ENCODE data around the gene SNX7.
A peak's percentile ranks its signal among the peaks of the same experiment; 100 is the strongest.

Gene SNX7

DNA sequence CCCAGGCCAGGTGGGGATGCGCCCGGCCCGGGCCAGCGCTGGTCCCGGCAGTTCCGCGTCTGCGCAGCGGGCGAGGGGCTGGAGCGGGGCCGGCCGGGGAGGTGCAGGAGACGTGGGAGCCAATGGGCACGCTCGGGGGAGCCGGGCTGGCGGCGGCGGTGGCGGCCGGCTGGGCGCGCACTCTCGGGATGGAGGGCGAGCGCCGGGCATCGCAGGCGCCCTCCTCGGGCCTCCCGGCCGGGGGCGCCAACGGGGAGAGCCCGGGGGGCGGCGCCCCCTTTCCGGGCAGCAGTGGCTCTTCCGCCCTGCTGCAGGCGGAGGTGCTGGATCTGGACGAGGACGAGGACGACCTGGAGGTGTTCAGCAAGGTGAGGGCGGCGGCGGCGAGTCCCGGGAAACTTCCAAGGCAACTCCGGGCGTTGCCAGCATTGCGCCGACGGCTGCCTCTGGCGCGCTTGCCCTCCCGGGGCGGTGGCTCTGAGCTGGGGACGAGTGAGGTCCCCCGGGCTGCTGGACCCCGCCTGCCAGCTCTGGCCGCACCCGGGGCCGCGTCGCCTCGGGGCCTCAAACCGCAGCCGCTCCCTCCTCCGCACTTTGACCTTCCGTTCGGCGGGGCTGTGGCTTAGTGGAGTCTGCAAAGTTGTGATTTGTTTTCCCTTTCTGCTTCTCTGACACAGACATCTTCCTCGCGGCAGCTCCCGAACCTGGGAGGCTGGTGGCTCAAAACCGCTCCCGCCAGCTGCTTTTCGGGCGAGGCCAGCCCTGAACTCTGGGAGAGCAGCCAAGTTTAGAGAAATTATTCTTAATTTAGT lies at the start of gene SNX7:
SNX7 (plus strand) TSS at position 178 of the 812 bp plus-strand sequence; CDS start at position 189, 11 bp downstream.
- H3K36me3 Mint-ChIP-seq: no peaks in the 10 kb centered on the region
- DNase-seq (ENCODE audit: low spot score in 2 of 2): no peak
- H3K4me3 Mint-ChIP-seq: peak within 1 kb of the TSS; percentile 72
- peaks cover 13% of the 10 kb centered on the region for H3K4me1 Mint-ChIP-seq
- no peaks in the 10 kb centered on the region for H3K9me3 Mint-ChIP-seq
- ATAC-seq: peak; percentile 61
- H3K27ac Mint-ChIP-seq: no peak within 1 kb of the TSS

- peak; percentile 32 for ATAC-seq
- Mint-ChIP-seq H3K9me3 (peaks cover 11% of the 10 kb centered on the region), H3K36me3 (no peaks in the 10 kb centered on the region), H3K4me3 (no peak overlapping the region), H3K27ac (no peak overlapping the region), H3K4me1 (no peaks in the 10 kb centered on the region)
- DNase-seq (ENCODE audit: low spot score in 2 of 2): no peak
Measured at GRCh38 chr1:98637316-98637715, 24.2 kb upstream of the SNX7 start.

- H3K9me3 Mint-ChIP-seq: peaks cover 11% of the 10 kb centered on the region
- no peaks in the 10 kb centered on the region for H3K36me3 Mint-ChIP-seq
- no peak overlapping the region for H3K27ac Mint-ChIP-seq
- DNase-seq (ENCODE audit: low spot score in 2 of 2) (no peak), ATAC-seq (no peak)
- H3K4me1 Mint-ChIP-seq: no peaks in the 10 kb centered on the region
- no peak overlapping the region for H3K4me3 Mint-ChIP-seq
Measured at GRCh38 chr1:98638185-98638584, 23.3 kb upstream of the SNX7 start.

- no peak overlapping the region for H3K27ac Mint-ChIP-seq
- no peaks in the 10 kb centered on the region for H3K36me3 Mint-ChIP-seq
- peaks cover 7% of the 10 kb centered on the region for H3K9me3 Mint-ChIP-seq
- no peak for ATAC-seq
- no peaks in the 10 kb centered on the region for H3K4me1 Mint-ChIP-seq
- DNase-seq (ENCODE audit: low spot score in 2 of 2): no peak
- H3K4me3 Mint-ChIP-seq: no peak overlapping the region
Measured at GRCh38 chr1:98644510-98644909, 17.0 kb upstream of the SNX7 start.

GRCh38 chr1:98651116-98651632 lies 10.3 kb upstream of the SNX7 start:
- DNase-seq (ENCODE audit: low spot score in 2 of 2): no peak
- peak; percentile 31 for ATAC-seq

GRCh38 chr1:98653123-98653522 lies 8.4 kb upstream of the SNX7 start:
- no peaks in the 10 kb centered on the region for H3K36me3 Mint-ChIP-seq
- DNase-seq (ENCODE audit: low spot score in 2 of 2) (no peak), ATAC-seq (no peak)
- no peak overlapping the region for H3K4me3 Mint-ChIP-seq
- no peaks in the 10 kb centered on the region for H3K9me3 Mint-ChIP-seq
- no peaks in the 10 kb centered on the region for H3K4me1 Mint-ChIP-seq
- H3K27ac Mint-ChIP-seq: no peak overlapping the region

More at GRCh38 chr1:98651116-98651632, 10.3 kb upstream of the SNX7 start:
- H3K4me3 Mint-ChIP-seq: no peak overlapping the region
- no peaks in the 10 kb centered on the region for H3K4me1 Mint-ChIP-seq
- no peaks in the 10 kb centered on the region for H3K36me3 Mint-ChIP-seq
- H3K9me3 Mint-ChIP-seq: no peaks in the 10 kb centered on the region
- no peak overlapping the region for H3K27ac Mint-ChIP-seq

DNA sequence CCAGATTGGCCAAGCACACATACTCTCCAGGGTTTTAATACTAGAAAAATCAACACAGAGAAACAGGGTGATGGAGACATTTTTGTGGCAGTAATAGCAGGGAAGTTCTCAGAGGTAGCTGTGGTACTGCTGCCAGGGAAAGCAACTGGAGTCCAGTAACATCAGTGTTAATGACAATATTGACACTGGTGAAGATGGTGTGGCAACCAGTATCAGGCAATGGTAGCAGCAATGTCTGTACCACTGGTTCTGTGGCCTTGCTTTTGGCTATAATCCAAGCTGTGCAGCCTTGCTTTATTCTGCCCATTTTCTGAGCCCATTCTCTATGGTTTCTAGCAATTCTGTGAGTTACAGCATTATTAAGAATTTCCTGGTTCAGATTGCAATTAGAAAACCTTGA lies 1.6 kb upstream of the SNX7 start:
- Mint-ChIP-seq H3K4me3 (no peak overlapping the region), H3K27ac (no peak overlapping the region), H3K36me3 (no peaks in the 10 kb centered on the region), H3K4me1 (peaks cover 13% of the 10 kb centered on the region), H3K9me3 (no peaks in the 10 kb centered on the region)
- ATAC-seq: no peak
- DNase-seq (ENCODE audit: low spot score in 2 of 2): no peak

DNA sequence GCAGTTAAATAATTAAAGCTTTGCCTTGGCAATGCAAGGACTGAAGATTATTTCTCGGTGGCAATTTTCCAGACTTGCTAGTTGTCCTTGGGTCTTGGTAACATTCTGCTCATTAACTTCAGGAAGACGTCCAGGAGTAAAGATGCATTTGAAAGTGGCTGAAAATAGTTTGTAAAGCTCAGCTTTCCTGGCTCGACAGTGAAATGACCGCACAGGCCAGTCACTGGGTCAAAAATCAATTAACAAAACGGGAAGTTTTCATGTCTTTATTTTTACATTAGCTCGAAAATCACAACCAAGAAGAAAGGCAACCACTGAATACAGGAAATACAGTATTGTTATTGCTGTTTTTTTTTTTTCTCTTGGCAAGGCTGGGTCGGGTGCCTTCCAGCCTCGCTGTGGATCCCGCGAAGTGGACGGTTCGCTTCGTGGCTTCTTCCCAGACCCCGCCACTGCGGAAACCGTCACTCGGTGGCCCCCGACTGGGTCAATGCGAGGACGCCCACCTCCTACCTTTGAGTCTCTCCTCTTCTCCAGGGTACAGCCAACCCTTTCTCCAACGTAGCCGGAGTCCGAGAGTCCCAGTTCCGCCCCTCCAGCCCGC lies 479 bp upstream of the SNX7 start:
- H3K36me3 Mint-ChIP-seq: no peaks in the 10 kb centered on the region
- H3K4me3 Mint-ChIP-seq: peak overlapping the region; percentile 72
- H3K9me3 Mint-ChIP-seq: no peaks in the 10 kb centered on the region
- peaks cover 13% of the 10 kb centered on the region for H3K4me1 Mint-ChIP-seq
- DNase-seq (ENCODE audit: low spot score in 2 of 2) (no peak), ATAC-seq (no peak)
- H3K27ac Mint-ChIP-seq: no peak overlapping the region

GRCh38 chr1:98662356-98662670 lies 792 bp downstream of the SNX7 start:
- H3K4me3 Mint-ChIP-seq: peak overlapping the region; percentile 72
- H3K4me1 Mint-ChIP-seq: peaks cover 13% of the 10 kb centered on the region
- H3K27ac Mint-ChIP-seq: no peak overlapping the region
- no peaks in the 10 kb centered on the region for H3K36me3 Mint-ChIP-seq
- no peak for DNase-seq (ENCODE audit: low spot score in 2 of 2)
- no peak for ATAC-seq
- no peaks in the 10 kb centered on the region for H3K9me3 Mint-ChIP-seq

DNA sequence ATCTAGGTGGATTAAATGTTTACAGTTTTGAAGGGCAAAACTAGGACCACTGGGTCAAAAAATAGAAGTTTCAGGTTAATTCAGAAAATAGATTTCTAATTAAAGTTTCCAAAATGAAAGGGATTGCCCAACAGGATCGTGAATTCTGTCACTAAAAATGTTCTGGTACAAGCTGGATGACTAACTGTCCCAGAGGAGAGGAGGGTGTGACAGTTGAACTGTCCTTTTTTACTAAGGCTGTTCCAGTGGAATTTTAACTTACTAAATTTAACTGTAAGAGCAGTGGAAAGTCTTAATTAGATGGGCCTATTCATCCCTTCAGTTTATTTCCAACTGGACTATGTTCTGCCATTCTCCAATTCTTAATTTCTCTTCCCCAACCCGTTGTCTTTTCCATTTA lies 7.2 kb downstream of the SNX7 start:
- no peak for ATAC-seq
- H3K27ac Mint-ChIP-seq: no peak overlapping the region
- DNase-seq (ENCODE audit: low spot score in 2 of 2): no peak
- no peaks in the 10 kb centered on the region for H3K9me3 Mint-ChIP-seq
- no peaks in the 10 kb centered on the region for H3K4me1 Mint-ChIP-seq
- no peak overlapping the region for H3K4me3 Mint-ChIP-seq
- H3K36me3 Mint-ChIP-seq: no peaks in the 10 kb centered on the region

DNA sequence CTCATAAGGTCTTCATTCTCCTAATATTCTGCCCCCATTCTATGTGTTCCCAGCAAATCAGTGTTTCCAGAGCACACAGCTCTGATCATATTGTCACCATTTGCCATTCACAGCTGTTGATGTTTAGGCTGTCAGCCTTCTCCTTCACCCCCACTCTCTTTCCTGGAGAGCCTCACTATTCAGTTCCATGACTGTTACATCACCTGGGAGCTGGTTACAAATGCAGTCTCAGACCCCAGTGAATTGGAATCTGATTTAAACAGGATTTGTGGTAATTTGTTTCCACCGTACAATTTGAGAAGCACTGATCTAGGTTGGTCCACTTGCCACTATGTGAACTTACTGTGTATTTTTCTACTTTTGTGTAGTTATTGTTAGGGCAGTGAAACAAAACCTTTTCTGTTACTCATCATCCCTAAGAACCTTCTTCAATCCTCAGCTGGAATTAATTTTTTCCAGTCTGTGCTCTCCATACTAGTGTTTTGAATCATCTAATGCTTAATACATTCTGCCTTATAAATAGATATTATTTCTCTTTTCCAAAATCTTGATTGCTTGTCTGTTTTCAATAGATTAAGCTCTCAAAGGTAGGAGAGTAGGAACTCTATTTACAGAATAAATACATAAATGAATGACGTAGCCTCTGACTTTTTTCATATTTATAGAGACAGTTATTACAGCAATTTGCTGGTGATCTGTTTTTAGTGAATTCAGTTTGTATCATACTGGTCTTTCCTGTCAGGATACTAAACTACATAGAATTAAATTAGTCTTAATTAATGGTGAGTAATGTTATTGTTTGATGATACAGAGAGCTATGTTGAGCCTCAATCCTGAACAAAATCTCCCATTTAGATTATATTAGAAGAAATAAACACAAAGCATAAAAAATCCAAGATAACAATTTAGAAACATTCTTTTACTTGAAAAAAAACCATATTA lies 8.1 kb downstream of the SNX7 start:
- Mint-ChIP-seq H3K4me3 (no peak overlapping the region), H3K36me3 (no peaks in the 10 kb centered on the region), H3K9me3 (no peaks in the 10 kb centered on the region), H3K27ac (no peak overlapping the region), H3K4me1 (no peaks in the 10 kb centered on the region)
- no peak for DNase-seq (ENCODE audit: low spot score in 2 of 2)
- ATAC-seq: no peak

DNA sequence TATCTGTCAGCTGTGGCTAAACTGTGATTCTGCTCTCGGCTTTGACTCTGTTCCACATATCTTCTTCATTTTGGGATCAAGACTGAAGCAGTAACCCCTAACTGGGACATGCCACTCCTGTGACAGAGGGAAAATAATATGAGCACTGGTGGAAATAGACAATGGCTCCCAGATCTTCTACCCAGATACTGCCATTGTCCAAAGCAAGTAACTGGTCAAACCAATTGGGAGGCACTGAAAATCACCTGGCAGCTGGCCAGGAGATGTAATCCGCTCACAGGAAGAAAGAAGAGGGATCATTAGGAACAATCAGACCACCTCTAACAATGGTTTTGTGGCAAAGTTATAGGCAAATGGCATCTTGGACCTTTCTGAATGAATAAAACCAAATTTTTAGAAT lies 10.7 kb downstream of the SNX7 start:
- no peak for ATAC-seq

DNA sequence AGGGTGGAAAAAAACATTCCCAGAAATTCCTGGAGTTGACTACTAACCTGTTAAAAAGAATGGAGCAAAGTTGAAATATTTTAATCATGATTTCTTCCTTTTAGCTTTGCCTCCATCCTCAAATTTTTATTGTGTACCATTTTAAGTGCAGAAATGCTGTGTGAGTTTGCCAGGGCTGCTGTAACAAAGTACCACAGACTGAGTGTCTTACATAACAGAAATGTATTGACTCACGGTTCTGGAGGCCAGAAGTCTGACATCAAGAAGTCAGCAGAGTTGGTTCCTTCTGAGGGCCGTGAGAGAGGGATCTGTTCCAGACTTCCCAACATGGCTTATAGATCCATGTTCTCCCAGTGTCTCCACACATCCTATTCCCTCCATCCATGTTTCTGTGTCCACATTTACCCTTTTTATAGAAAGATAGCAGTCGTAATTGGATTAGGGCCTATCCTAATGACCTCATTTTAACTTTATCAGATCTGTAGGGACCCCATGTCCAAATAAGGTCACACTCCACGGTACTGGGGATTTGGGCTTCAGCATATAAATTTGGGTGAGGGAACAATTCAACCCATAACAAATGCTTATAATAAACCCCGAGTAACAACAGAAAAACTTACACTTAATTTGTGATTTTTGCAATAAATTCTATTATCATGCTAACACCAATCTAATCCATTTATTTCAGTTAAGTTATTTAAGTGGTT lies 12.7 kb downstream of the SNX7 start:
- no peak overlapping the region for H3K27ac Mint-ChIP-seq
- H3K4me1 Mint-ChIP-seq: no peaks in the 10 kb centered on the region
- H3K9me3 Mint-ChIP-seq: no peaks in the 10 kb centered on the region
- no peak for ATAC-seq
- H3K4me3 Mint-ChIP-seq: no peak overlapping the region
- no peaks in the 10 kb centered on the region for H3K36me3 Mint-ChIP-seq
- no peak for DNase-seq (ENCODE audit: low spot score in 2 of 2)

More for the DNA sequence above, 10.7 kb downstream of the SNX7 start:
- Mint-ChIP-seq H3K27ac (no peak overlapping the region), H3K9me3 (no peaks in the 10 kb centered on the region), H3K36me3 (no peaks in the 10 kb centered on the region), H3K4me1 (no peaks in the 10 kb centered on the region), H3K4me3 (no peak overlapping the region)
- DNase-seq (ENCODE audit: low spot score in 2 of 2): no peak

DNA sequence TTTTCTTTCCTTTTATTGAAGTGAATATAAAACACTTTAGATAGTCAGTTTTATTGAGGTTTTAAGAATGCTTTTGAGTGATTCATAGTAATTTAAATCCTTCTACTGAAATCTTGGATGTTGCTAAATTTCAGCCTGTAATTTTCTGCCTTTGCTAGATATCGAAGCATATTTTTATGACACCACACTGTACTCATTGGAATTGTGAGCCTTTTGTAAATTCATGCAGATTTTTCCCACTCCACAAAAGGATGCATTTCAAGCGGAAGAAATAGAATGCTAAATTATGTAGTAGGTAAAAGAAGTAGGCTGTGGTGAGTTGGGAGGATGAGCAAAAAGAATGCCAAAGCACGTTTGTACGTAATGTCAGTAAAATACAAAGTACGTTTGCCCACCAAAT lies 13.8 kb downstream of the SNX7 start:
- H3K9me3 Mint-ChIP-seq: no peaks in the 10 kb centered on the region
- H3K27ac Mint-ChIP-seq: no peak overlapping the region
- no peaks in the 10 kb centered on the region for H3K36me3 Mint-ChIP-seq
- ATAC-seq (no peak), DNase-seq (ENCODE audit: low spot score in 2 of 2) (no peak)
- no peak overlapping the region for H3K4me3 Mint-ChIP-seq
- H3K4me1 Mint-ChIP-seq: no peaks in the 10 kb centered on the region

DNA sequence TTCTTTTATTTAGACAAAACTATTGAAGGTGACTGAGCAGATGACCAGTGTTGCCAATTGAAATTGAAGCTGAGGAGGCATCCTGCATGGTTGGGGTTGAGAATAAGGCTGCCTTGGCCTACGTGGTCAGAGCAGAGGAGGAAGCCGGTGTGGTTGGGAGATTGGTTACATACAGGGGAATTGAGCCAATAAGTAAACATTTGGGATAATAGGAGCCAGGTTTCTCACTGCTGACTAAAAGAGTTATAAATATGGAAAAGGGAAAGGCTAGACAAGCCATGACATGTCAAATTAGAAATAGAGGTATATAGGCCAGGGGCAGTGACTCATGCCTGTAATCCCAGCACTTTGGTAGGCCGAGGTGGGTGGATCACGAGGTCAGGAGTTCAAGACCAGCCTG lies 15.8 kb downstream of the SNX7 start:
- H3K4me1 Mint-ChIP-seq: no peaks in the 10 kb centered on the region
- DNase-seq (ENCODE audit: low spot score in 2 of 2) (no peak), ATAC-seq (no peak)
- H3K9me3 Mint-ChIP-seq: no peaks in the 10 kb centered on the region
- no peak overlapping the region for H3K27ac Mint-ChIP-seq
- H3K4me3 Mint-ChIP-seq: no peak overlapping the region
- H3K36me3 Mint-ChIP-seq: no peaks in the 10 kb centered on the region

All from stimulated activated effector memory CD8-positive, alpha-beta T cell treated with anti-CD3 and anti-CD28 coated beads, Interleukin-12 subunit alpha, Interleukin-12 subunit beta, amount 100 ng/mL, for 72 hours (primary cell).